ENCODE data around the gene PTGR3. TPM values are rescaled to one million over a fixed set of nuclear protein-coding genes. Genes with fewer than 3 reads are reported as not detected.

The PTGR3 gene
- total and polyA plus RNA-seq, 2 experiments from 2014 or later = 24.4 to 25.7 TPM

- Histone ChIP-seq H2AFZ (no peak overlapping the region), H3K27ac (no peak overlapping the region), H3K4me3 (no peak overlapping the region), H3K36me3 (replicated peaks; ENCODE audit: insufficient read depth, low read depth) (no peaks in the 10 kb centered on the region), H3K9me3 (ENCODE audit: low read depth) (no peaks in the 10 kb centered on the region), H3K79me2 (no peaks in the 10 kb centered on the region), H3K4me2 (no peak overlapping the region), H3K9me2 (replicated peaks; ENCODE audit: insufficient read depth) (no peaks in the 10 kb centered on the region), H4K20me1 (ENCODE audit: insufficient read depth, poor library complexity, severe bottlenecking) (no peaks in the 10 kb centered on the region), H3K27me3 (no peaks in the 10 kb centered on the region), H3K4me1 (ENCODE audit: insufficient read depth) (no peaks in the 10 kb centered on the region)
- DNase-seq (ENCODE audit: low spot score) = no peak
- WGBS (ENCODE audit: low lambda C conversion rate, missing lambda C conversion rate) = 92% methylated on average over 14 of the region's 14 CpGs
- TF ChIP-seq EZH2phosphoT487 (IDR thresholded peaks at IDR 0.05; ENCODE audit: low read depth, severe bottlenecking, unreplicated experiment) (no peak), CTCF (IDR thresholded peaks at IDR 0.05; ENCODE audit: poor library complexity) (no peak), EZH2 (IDR thresholded peaks at IDR 0.05; ENCODE audit: borderline replicate concordance) (no peak)
These were observed 47.5 kb downstream of the PTGR3 start for GRCh38 chr18:75161256-75162028.

GRCh38 chr18:75160364-75160763 lies 48.6 kb downstream of the PTGR3 start:
- Histone ChIP-seq H3K9me2 (replicated peaks; ENCODE audit: insufficient read depth) (no peaks in the 10 kb centered on the region), H2AFZ (no peak overlapping the region), H3K4me1 (ENCODE audit: insufficient read depth) (no peaks in the 10 kb centered on the region), H3K4me3 (no peak overlapping the region), H3K27ac (no peak overlapping the region), H3K9me3 (ENCODE audit: low read depth) (no peaks in the 10 kb centered on the region), H3K4me2 (no peak overlapping the region), H3K79me2 (no peaks in the 10 kb centered on the region), H4K20me1 (ENCODE audit: insufficient read depth, poor library complexity, severe bottlenecking) (no peaks in the 10 kb centered on the region), H3K36me3 (replicated peaks; ENCODE audit: insufficient read depth, low read depth) (no peaks in the 10 kb centered on the region), H3K27me3 (no peaks in the 10 kb centered on the region)
- 68% methylated on average over 13 of the region's 13 CpGs for WGBS (ENCODE audit: low lambda C conversion rate, missing lambda C conversion rate)
- no peak for DNase-seq (ENCODE audit: low spot score)
- TF ChIP-seq CTCF (IDR thresholded peaks at IDR 0.05; ENCODE audit: poor library complexity) (no peak), EZH2 (IDR thresholded peaks at IDR 0.05; ENCODE audit: borderline replicate concordance) (no peak), EZH2phosphoT487 (IDR thresholded peaks at IDR 0.05; ENCODE audit: low read depth, severe bottlenecking, unreplicated experiment) (no peak)

GRCh38 chr18:75159646-75160356 lies 49.1 kb downstream of the PTGR3 start:
- no peaks in the 10 kb centered on the region for H3K36me3 ChIP-seq (replicated peaks; ENCODE audit: insufficient read depth, low read depth)
- no peaks in the 10 kb centered on the region for H3K27me3 ChIP-seq
- H3K9me3 ChIP-seq (ENCODE audit: low read depth) = no peaks in the 10 kb centered on the region
- no peaks in the 10 kb centered on the region for H3K9me2 ChIP-seq (replicated peaks; ENCODE audit: insufficient read depth)
- TF ChIP-seq EZH2phosphoT487 (IDR thresholded peaks at IDR 0.05; ENCODE audit: low read depth, severe bottlenecking, unreplicated experiment) (no peak), CTCF (IDR thresholded peaks at IDR 0.05; ENCODE audit: poor library complexity) (no peak), EZH2 (IDR thresholded peaks at IDR 0.05; ENCODE audit: borderline replicate concordance) (no peak)
- no peaks in the 10 kb centered on the region for H3K4me1 ChIP-seq (ENCODE audit: insufficient read depth)
- H3K4me3 ChIP-seq = no peak overlapping the region
- H3K27ac ChIP-seq = no peak overlapping the region
- no peak for DNase-seq (ENCODE audit: low spot score)
- H4K20me1 ChIP-seq (ENCODE audit: insufficient read depth, poor library complexity, severe bottlenecking) = no peaks in the 10 kb centered on the region
- H3K4me2 ChIP-seq = no peak overlapping the region
- no peak overlapping the region for H2AFZ ChIP-seq
- WGBS (ENCODE audit: low lambda C conversion rate, missing lambda C conversion rate) = 86% methylated on average over 16 of the region's 16 CpGs
- no peaks in the 10 kb centered on the region for H3K79me2 ChIP-seq

Data from hepatocyte (in vitro differentiated cells).